ENCODE measurements around the gene SLC35A2. TPM values are rescaled to one million over a fixed set of nuclear protein-coding genes. Genes with fewer than 3 reads are reported as not detected.

Gene SLC35A2
- total RNA-seq, 1 donor from 2014 or later, result 40.9 TPM

GRCh38 chrX:48909703-48910294 lies 1.6 kb downstream of the SLC35A2 start:
- Histone ChIP-seq H3K4me3 (ENCODE audit: low read depth, low read length) (no peak overlapping the region), H3K36me3 (ENCODE audit: control insufficient read depth, insufficient read depth, low read length) (no peaks in the 10 kb centered on the region)
- TF ChIP-seq CTCF (IDR thresholded peaks at IDR 0.05; ENCODE audit: insufficient read depth, low read length, poor library complexity, severe bottlenecking), result no peak

GRCh38 chrX:48908600-48908999 lies 2.8 kb downstream of the SLC35A2 start:
- no peaks in the 10 kb centered on the region for H3K36me3 ChIP-seq (ENCODE audit: control insufficient read depth, insufficient read depth, low read length)
- no peak overlapping the region for H3K4me3 ChIP-seq (ENCODE audit: low read depth, low read length)
- no peaks in the 10 kb centered on the region for H3K27me3 ChIP-seq (ENCODE audit: control insufficient read depth, insufficient read depth, low read length)
- TF ChIP-seq CTCF (IDR thresholded peaks at IDR 0.05; ENCODE audit: insufficient read depth, low read length, poor library complexity, severe bottlenecking), result no peak
- DNase-seq (ENCODE audit: low read depth), result no peak

More at GRCh38 chrX:48909703-48910294, 1.6 kb downstream of the SLC35A2 start:
- DNase-seq (ENCODE audit: low read depth), result no peak
- H3K27me3 ChIP-seq (ENCODE audit: control insufficient read depth, insufficient read depth, low read length), result no peaks in the 10 kb centered on the region

DNA sequence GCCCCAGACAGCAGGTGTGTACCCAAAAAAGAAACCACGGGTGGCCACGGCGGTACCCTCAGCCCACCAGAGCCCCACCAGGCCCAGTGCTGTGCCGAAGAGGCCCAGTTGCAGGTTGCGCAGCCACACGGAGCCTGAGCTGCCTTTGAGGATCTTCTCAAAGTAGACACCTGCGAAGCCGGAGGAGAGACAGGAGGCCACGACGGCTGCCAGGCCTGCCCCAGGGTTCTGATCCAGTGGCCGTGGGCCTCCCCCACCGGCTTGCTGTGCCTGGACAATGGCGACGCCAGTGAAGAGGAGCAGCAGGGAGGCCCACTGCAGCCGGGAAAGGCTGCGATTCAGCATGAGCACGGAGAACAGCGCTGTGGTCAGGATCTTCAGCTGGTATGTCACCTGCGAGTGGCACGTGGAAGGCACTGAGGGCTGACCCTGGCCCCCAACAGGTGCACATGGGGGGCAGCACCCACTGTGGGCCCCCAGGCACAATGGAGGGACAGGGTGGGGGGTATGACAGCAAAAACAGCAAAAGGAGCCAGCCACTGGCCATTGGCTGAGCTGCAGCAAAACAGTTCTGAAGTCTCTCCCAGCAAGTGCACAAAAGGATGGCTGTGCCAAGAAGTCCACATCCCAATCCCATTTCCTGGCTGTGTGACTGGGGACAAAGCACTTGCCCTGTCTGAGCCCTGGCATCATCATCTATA lies 6.2 kb downstream of the SLC35A2 start:
- no peak for DNase-seq (ENCODE audit: low read depth)
- TF ChIP-seq CTCF (IDR thresholded peaks at IDR 0.05; ENCODE audit: insufficient read depth, low read length, poor library complexity, severe bottlenecking), result no peak
- H3K27me3 ChIP-seq (ENCODE audit: control insufficient read depth, insufficient read depth, low read length), result no peaks in the 10 kb centered on the region
- no peak overlapping the region for H3K4me3 ChIP-seq (ENCODE audit: low read depth, low read length)
- H3K36me3 ChIP-seq (ENCODE audit: control insufficient read depth, insufficient read depth, low read length), result no peaks in the 10 kb centered on the region

DNA sequence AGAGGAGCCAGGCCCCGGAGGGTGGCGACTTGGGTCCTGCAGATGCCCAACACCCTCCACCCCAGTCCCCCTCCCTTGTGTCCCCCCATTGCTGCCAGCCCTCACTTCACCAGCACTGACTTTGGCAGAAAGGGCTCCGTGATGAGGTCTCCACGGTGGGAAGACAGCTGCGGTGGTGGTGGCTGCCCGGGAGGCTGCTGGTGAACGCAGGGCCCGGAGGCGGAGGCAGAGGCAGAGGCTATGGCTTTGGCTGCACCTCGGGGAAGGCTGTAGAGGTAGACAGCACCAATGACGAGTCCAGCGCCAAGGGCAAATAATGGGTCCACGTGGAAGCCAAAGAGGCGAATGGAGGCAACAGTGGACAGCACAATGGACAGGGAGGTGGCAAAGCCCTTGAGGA lies 6.8 kb downstream of the SLC35A2 start:
- H3K4me3 ChIP-seq (ENCODE audit: low read depth, low read length), result no peak overlapping the region
- H3K27me3 ChIP-seq (ENCODE audit: control insufficient read depth, insufficient read depth, low read length), result no peaks in the 10 kb centered on the region
- TF ChIP-seq CTCF (IDR thresholded peaks at IDR 0.05; ENCODE audit: insufficient read depth, low read length, poor library complexity, severe bottlenecking), result no peak
- no peaks in the 10 kb centered on the region for H3K36me3 ChIP-seq (ENCODE audit: control insufficient read depth, insufficient read depth, low read length)
- no peak for DNase-seq (ENCODE audit: low read depth)

DNA sequence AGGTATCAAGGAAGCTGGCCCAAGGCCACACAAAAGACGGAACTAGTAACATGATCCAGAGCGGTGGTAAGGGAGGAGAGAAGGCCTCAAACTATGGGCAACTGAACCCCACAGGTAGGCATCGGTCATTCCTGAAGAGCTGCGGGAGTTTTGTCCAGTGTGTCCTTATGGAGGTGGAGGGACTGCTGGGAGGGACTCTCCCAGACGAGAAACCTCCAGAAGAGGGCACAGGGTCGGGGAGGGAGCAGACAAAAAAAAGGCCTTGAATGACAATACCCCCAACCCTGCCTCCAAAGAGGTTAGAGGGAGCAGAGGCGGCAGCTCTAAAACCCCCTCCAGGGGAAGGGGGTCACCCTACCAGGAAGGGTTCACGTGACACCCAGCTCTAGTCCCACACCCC lies 7.3 kb downstream of the SLC35A2 start:
- H3K4me3 ChIP-seq (ENCODE audit: low read depth, low read length), result no peak overlapping the region
- no peaks in the 10 kb centered on the region for H3K36me3 ChIP-seq (ENCODE audit: control insufficient read depth, insufficient read depth, low read length)
- TF ChIP-seq CTCF (IDR thresholded peaks at IDR 0.05; ENCODE audit: insufficient read depth, low read length, poor library complexity, severe bottlenecking), result no peak
- H3K27me3 ChIP-seq (ENCODE audit: control insufficient read depth, insufficient read depth, low read length), result no peaks in the 10 kb centered on the region
- no peak for DNase-seq (ENCODE audit: low read depth)

- no peak for TF ChIP-seq CTCF (IDR thresholded peaks at IDR 0.05; ENCODE audit: insufficient read depth, low read length, poor library complexity, severe bottlenecking)
- no peaks in the 10 kb centered on the region for H3K36me3 ChIP-seq (ENCODE audit: control insufficient read depth, insufficient read depth, low read length)
Observed at GRCh38 chrX:48903290-48903689, 8.2 kb downstream of the SLC35A2 start.

More at GRCh38 chrX:48903290-48903689, 8.2 kb downstream of the SLC35A2 start:
- DNase-seq (ENCODE audit: low read depth), result no peak
- no peaks in the 10 kb centered on the region for H3K27me3 ChIP-seq (ENCODE audit: control insufficient read depth, insufficient read depth, low read length)
- H3K4me3 ChIP-seq (ENCODE audit: low read depth, low read length), result no peak overlapping the region
